ENCODE results near the gene GRID2IP.
"Not testable (repeated sequence)": the region's sequence is repeated elsewhere in the genome, so short reads cannot be mapped to it uniquely, and the experiment has no call there.

Gene GRID2IP

DNA sequence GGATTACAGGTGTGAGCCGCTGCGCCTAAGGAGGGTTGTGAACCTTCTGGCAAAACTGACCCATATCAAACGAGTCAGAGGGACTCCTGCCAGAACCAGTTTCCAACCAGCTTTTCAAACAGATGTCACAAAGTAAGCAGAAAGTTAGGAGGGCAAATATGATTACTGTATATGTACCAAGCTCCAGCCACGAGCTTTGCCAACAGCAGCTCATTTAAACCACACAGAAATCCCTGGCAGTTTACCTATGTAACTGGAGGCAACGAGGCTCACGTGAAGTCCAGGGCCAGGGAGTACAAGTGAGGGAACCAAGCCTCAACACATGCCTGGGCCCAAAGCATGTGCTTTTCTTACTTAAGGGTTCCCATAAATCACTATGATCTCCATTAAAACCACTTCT lies 91.0 kb downstream of the GRID2IP start:
- TF ChIP-seq, protein P1, sequence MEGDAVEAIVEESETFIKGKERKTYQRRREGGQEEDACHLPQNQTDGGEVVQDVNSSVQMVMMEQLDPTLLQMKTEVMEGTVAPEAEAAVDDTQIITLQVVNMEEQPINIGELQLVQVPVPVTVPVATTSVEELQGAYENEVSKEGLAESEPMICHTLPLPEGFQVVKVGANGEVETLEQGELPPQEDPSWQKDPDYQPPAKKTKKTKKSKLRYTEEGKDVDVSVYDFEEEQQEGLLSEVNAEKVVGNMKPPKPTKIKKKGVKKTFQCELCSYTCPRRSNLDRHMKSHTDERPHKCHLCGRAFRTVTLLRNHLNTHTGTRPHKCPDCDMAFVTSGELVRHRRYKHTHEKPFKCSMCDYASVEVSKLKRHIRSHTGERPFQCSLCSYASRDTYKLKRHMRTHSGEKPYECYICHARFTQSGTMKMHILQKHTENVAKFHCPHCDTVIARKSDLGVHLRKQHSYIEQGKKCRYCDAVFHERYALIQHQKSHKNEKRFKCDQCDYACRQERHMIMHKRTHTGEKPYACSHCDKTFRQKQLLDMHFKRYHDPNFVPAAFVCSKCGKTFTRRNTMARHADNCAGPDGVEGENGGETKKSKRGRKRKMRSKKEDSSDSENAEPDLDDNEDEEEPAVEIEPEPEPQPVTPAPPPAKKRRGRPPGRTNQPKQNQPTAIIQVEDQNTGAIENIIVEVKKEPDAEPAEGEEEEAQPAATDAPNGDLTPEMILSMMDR (IDR thresholded peaks at IDR 0.05; ENCODE audit: low read depth, low read length, missing control alignments) = no peak
- DNase-seq (ENCODE audit: low read depth) = no peak
- no peak overlapping the region for H3K4me3 ChIP-seq (ENCODE audit: low read depth, low read length)

DNA sequence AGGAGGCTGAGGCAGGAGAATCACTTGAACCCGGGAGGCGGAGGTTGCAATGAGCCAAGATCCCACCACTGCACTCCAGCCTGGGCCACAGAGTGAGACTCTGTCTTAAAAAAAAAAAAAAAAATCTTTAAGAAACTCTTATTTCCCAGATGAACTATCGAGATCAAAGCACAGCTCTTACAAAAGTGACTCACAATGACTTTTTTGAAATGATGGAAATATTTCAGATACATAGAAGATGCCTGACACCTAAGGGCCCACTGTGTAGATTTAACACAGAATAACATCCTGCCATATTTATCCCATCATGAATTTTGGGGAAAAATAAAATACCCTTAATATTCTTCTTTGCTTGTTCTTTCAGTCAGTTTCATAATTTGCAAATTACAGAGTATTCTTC lies 92.6 kb downstream of the GRID2IP start:
- not testable (repeated sequence) for H3K4me3 ChIP-seq (ENCODE audit: low read depth, low read length); DNase-seq (ENCODE audit: low read depth)

DNA sequence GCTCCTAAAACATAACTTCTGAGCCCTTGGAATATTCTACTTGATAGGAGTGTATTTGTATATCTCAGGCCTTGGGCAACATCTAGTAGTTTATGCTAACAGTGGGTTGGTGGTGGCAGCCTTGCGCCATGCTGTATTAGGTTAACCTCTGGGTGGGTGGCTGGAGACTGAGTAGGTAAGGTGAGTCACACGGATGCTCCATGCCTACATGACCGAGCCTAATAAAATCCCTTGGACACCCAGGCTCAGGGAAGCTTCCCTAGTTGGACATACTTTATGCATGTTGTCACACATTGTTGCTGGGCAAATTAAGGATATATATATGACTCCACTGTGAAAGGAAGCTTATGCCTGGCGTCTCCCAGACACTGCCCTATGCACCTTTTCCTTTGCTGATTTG lies 97.5 kb downstream of the GRID2IP start:
- no peak overlapping the region for H3K4me3 ChIP-seq (ENCODE audit: low read depth, low read length)
- DNase-seq (ENCODE audit: low read depth) = no peak
- TF ChIP-seq, protein P1 (IDR thresholded peaks at IDR 0.05; ENCODE audit: low read depth, low read length, missing control alignments) = no peak

DNA sequence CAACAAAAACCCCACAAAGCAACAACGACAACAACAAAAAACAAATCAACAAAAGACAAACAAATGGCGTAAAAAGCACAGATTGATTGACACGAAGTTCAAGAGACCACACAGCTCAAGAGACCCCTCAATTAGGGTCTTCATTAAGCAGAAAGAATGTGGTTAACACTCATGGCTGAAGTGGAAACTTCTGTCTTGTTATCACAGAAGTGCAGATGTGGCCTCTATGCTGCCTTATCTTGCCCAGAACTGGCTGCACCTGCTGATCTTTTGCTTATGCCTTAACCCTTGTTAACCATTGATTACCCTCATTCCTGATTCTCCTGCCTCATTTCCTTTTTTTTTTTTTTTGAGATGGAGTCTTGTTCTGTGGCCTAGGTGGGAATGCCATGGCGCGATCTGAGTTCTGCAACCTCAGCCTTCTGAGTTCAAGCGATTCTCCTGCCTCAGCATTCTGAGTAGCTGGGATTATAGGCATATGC lies 100.0 kb downstream of the GRID2IP start:
- TF ChIP-seq, protein P1 (IDR thresholded peaks at IDR 0.05; ENCODE audit: low read depth, low read length, missing control alignments) = no peak
- no peak for DNase-seq (ENCODE audit: low read depth)
- H3K4me3 ChIP-seq (ENCODE audit: low read depth, low read length) = no peak overlapping the region

DNA sequence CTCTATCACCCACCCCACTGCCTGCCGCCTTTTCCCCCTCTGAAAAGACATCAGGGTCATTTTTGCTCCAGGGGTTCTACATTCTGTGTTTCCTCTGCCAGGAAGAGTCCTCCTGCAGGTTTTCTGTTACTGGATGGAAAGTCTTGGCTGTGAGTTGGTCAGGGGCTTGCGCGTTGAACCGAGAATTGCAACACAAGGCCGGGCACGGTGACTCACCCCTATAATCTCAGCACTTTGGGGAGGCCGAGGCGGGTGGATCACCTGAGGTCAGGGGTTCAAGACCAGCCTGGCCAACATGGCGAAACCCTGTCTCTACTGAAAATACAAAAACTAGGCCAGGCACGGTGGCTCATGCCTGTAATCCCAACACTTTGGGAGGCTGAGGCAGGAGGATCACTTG lies 100.7 kb downstream of the GRID2IP start:
- H3K4me3 ChIP-seq (ENCODE audit: low read depth, low read length); DNase-seq (ENCODE audit: low read depth): not testable (repeated sequence)

DNA sequence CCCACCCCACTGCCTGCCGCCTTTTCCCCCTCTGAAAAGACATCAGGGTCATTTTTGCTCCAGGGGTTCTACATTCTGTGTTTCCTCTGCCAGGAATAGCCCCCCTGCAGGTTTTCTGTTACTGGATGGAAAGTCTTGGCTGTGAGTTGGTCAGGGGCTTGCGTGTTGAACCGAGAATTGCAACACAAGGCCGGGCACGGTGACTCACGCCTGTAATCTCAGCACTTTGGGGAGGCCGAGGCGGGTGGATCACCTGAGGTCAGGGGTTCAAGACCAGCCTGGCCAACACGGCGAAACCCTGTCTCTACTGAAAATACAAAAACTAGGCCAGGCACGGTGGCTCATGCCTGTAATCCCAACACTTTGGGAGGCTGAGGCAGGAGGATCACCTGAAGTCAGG lies 101.4 kb downstream of the GRID2IP start:
- DNase-seq (ENCODE audit: low read depth); H3K4me3 ChIP-seq (ENCODE audit: low read depth, low read length): not testable (repeated sequence)

DNA sequence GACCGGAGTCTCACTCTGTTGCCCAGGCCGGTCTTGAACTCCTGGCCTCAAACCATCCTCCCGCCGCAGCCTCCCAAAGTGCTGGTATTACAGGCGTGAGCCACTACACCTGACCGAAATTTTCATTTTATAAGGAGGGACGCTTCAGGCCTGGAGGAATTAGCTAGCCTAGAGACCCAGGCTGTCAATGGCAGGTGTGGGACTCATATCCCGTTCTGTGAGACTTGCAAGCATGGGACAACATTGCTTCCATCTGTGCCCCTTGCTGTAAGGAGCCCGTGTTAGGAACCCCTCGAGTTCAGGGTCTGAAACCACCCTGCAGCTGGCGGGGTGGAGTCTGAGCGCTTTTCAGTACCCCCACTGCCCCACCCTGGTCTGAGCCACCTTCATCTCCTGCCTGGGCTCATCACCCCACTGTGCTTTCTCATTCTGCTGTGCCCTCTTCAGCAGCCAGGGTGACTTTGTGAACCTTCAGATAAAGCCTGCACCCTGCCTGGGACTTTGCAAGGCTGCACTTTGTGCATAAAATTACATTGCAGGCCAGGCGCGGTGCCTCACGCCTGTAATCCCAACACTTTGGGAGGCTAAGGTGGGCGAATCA lies 102.2 kb downstream of the GRID2IP start:
- no peak for DNase-seq (ENCODE audit: low read depth)
- TF ChIP-seq, protein P1 (IDR thresholded peaks at IDR 0.05; ENCODE audit: low read depth, low read length, missing control alignments) = no peak
- peak overlapping the region; percentile 74; the same call in 1 of the 2 replicates for H3K4me3 ChIP-seq (ENCODE audit: low read depth, low read length)

DNA sequence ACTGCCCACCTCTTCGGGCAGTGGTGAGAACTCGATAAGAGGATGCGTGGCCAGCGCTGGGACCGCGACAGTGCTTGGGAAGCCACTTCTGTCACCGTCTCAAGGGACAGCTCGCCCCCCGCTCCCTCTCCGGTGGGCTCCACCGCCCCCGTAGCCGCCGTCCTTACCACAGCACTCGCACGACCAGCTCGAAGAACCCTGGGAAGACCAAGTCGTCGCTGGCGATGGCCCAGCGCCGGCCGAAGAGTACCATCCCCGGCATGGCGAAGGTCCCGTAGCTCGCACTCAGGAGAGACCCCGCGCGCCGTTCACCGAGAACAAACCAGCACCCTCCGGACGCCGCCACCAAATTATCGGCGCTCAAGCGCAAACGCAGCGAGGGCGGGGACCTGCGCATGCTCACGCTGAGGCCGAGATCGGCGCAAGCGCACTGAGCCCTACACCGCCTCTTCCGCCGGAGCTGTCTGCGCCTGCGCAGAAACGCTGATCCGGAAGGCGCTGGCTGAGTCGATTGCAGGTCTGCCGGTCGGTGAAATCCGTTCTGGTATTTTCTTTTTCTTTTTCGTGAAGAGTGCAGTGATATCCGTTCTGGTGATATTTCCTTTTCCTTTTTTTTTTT lies 103.6 kb downstream of the GRID2IP start, which contains the start of gene DAGLB:
DAGLB (minus strand) TSS at position 374 of the 619 bp plus-strand sequence; CDS start at position 262, 112 bp downstream.
- DNase-seq (ENCODE audit: low read depth) = peak; percentile 78
- H3K4me3 ChIP-seq (ENCODE audit: low read depth, low read length) = peak within 1 kb of the TSS; percentile 74
- TF ChIP-seq, protein P1 (IDR thresholded peaks at IDR 0.05; ENCODE audit: low read depth, low read length, missing control alignments) = no peak
